Fibroblast of lung (primary cell): ENCODE data around the gene SH3GL1. TPM values are rescaled to one million over a fixed set of nuclear protein-coding genes. Genes with fewer than 3 reads are reported as not detected.

Experiments
- DNase-seq, 2 donors: peaks; one replicate each; pipeline versions ENCODE4 v3.0.0 to v3.0.0-alpha.2; 2010; ENCODE audit warnings: low read depth in 2 of 2
- H2AFZ ChIP-seq: 2 replicates; pipeline ENCODE4 v1.5.1; 2012; ENCODE audit warnings: low read length, control low read depth, inconsistent platforms
- H3K27ac ChIP-seq: 2 replicates; pipeline ENCODE4 v1.5.1; 2011; ENCODE audit warnings: low read length, control low read depth; ENCODE audit not compliant: insufficient read depth
- H3K27me3 ChIP-seq: 2 replicates; pipeline ENCODE4 v1.5.1; 2011; ENCODE audit warnings: mild to moderate bottlenecking, low read length; ENCODE audit not compliant: control insufficient read depth, insufficient read depth
- H3K36me3 ChIP-seq: 2 replicates; pipeline ENCODE4 v1.5.1; 2011; ENCODE audit warnings: low read length; ENCODE audit not compliant: control insufficient read depth, insufficient read depth
- H3K4me1 ChIP-seq: 2 replicates; pipeline ENCODE4 v1.5.1; 2011; ENCODE audit warnings: low read length; ENCODE audit not compliant: control insufficient read depth, insufficient read depth; ENCODE audit errors: extremely low read depth
- H3K4me2 ChIP-seq: 2 replicates; pipeline ENCODE4 v1.5.1; 2011; ENCODE audit warnings: low read length, control low read depth; ENCODE audit not compliant: insufficient read depth; ENCODE audit errors: extremely low read depth
- H3K4me3 ChIP-seq, 4 experiments: fragments of 200-600 bp in 1 of 4; sonication (generic) in 1 of 4; replicated peaks in 1 of 4; 2 replicates each; pipeline ENCODE4 v1.5.1; 2011 to 2016; ENCODE audit warnings: low read length in 4 of 4, low read depth in 3 of 4, mild to moderate bottlenecking in 3 of 4, control low read depth in 2 of 4, inconsistent platforms in 1 of 4, mixed read lengths in 1 of 4; ENCODE audit not compliant: insufficient read depth in 1 of 4; ENCODE audit errors: control extremely low read depth in 1 of 4
- H3K79me2 ChIP-seq: 2 replicates; pipeline ENCODE4 v1.5.1; 2012; ENCODE audit warnings: mild to moderate bottlenecking, low read length, inconsistent platforms; ENCODE audit not compliant: control insufficient read depth, insufficient read depth
- H3K9ac ChIP-seq: 2 replicates; pipeline ENCODE4 v1.5.1; 2011; ENCODE audit warnings: mild to moderate bottlenecking, low read length, control low read depth; ENCODE audit not compliant: insufficient read depth
- H3K9me3 ChIP-seq: 2 replicates; pipeline ENCODE4 v1.5.1; 2012; ENCODE audit warnings: low read depth, low read length; ENCODE audit not compliant: control insufficient read depth, insufficient read depth
- H4K20me1 ChIP-seq: 2 replicates; pipeline ENCODE4 v1.5.1; 2011; ENCODE audit warnings: low read length; ENCODE audit not compliant: control insufficient read depth, insufficient read depth; ENCODE audit errors: extremely low read depth
- EZH2 ChIP-seq: IDR thresholded peaks from 2 replicates; pipeline ENCODE4 v1.5.1; 2012; ENCODE audit warnings: low read length, control low read depth, mild to moderate bottlenecking; ENCODE audit errors: missing control alignments
- polyA plus RNA-seq, 2 donors: library from polyadenylated mRNA; depleted of rRNA in 1 of 2; stranded (reverse) in 1 of 2; unstranded in 1 of 2; fragments of >200 nt; gene quantifications; 2 replicates each; pipeline ENCODE4 v1.2.1, GENCODE V29; 2011 to 2012; ENCODE audit warnings: missing spikeins in 1 of 2
- total RNA-seq: library from RNA; depleted of rRNA; stranded (reverse); fragments of >200 nt; gene quantifications from 2 replicates; pipeline ENCODE4 v1.2.1, GENCODE V29; 2014
- TF ChIP-seq, protein P1 (sequence below), 2 donors: IDR thresholded peaks in 1 of 2; conservative IDR thresholded peaks in 1 of 2; 1 replicate in 1 of 2; 2 replicates in 1 of 2; pipeline ENCODE4 v1.5.1; 2011 to 2012; ENCODE audit warnings: low read length in 2 of 2, control low read depth in 1 of 2, inconsistent platforms in 1 of 2, low read depth in 1 of 2, mild to moderate bottlenecking in 1 of 2

Gene SH3GL1
- total and polyA plus RNA-seq, 2 donors (not counting 1 experiment from before 2014, with no cell fraction given): 23.9 to 44.9 TPM

DNA sequence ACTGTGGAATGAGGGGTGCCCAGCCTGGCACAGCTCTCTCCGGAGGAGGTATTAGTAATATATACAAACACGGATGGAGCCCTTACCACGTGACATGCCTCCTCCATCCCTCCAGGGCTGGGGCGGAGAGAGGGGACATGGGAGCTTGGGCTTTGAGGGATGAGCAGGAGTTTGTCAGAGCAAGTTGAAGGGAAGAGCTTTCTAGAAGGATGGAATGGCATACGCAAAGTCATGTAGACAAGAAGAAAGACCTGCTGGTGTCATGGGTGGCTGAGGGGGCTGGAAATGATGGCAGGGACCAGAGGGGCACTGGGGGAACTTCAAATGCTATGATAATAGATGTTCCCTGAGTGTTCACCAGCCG lies 54.3 kb downstream of the SH3GL1 start:
- peaks cover 6% of the 10 kb centered on the region for H3K4me1 ChIP-seq
- no peak overlapping the region for H3K27ac ChIP-seq
- H3K27me3 ChIP-seq: no peaks in the 10 kb centered on the region
- TF ChIP-seq, protein P1, sequence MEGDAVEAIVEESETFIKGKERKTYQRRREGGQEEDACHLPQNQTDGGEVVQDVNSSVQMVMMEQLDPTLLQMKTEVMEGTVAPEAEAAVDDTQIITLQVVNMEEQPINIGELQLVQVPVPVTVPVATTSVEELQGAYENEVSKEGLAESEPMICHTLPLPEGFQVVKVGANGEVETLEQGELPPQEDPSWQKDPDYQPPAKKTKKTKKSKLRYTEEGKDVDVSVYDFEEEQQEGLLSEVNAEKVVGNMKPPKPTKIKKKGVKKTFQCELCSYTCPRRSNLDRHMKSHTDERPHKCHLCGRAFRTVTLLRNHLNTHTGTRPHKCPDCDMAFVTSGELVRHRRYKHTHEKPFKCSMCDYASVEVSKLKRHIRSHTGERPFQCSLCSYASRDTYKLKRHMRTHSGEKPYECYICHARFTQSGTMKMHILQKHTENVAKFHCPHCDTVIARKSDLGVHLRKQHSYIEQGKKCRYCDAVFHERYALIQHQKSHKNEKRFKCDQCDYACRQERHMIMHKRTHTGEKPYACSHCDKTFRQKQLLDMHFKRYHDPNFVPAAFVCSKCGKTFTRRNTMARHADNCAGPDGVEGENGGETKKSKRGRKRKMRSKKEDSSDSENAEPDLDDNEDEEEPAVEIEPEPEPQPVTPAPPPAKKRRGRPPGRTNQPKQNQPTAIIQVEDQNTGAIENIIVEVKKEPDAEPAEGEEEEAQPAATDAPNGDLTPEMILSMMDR (conservative IDR thresholded peaks at IDR 0.05 in 1 of 2, IDR thresholded peaks at IDR 0.05 in 1 of 2; ENCODE audit: low read depth in 1 of 2, low read length in 2 of 2): no peak
- TF ChIP-seq EZH2: no peak
- no peak overlapping the region for H3K9ac ChIP-seq
- no peaks in the 10 kb centered on the region for H4K20me1 ChIP-seq
- no peak overlapping the region for H3K4me3 ChIP-seq
- no peaks in the 10 kb centered on the region for H3K36me3 ChIP-seq
- no peaks in the 10 kb centered on the region for H3K79me2 ChIP-seq
- no peak for DNase-seq
- H3K4me2 ChIP-seq: no peak overlapping the region
- no peaks in the 10 kb centered on the region for H3K9me3 ChIP-seq
- no peak overlapping the region for H2AFZ ChIP-seq

DNA sequence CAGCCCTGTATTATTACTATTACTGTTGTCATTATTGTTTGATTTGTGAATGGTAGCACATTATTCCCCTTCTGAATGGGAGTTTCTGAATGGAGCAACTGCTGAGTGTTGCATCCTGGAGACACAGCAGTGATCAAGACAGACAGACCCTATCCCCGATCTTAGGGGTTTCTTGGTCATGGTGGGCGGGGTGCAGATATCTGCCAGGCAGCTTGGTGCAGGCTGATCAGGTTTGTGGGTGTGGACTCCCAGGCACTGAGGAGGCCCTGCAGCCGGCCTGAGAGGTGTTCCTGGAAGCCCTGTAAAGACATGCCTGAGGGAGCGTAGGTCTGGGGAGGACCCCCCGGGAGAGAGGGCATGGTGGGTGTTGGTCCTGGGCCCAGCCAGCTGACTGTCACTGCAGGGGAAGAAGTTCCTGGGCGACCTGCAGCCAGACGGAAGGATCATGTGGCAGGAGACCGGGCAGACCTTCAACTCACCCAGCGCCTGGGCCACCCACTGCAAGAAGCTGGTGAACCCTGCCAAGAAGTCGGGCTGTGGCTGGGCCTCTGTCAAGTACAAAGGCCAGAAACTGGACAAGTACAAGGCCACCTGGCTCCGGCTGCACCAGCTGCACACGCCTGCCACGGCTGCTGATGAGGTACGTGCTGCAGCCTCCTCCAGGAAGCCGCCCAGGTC lies 54.9 kb downstream of the SH3GL1 start:
- TF ChIP-seq, protein P1 (conservative IDR thresholded peaks at IDR 0.05 in 1 of 2, IDR thresholded peaks at IDR 0.05 in 1 of 2; ENCODE audit: low read depth in 1 of 2, low read length in 2 of 2): no peak
- Histone ChIP-seq H3K27ac (no peak overlapping the region), H3K4me1 (peaks cover 6% of the 10 kb centered on the region), H3K36me3 (no peaks in the 10 kb centered on the region), H3K27me3 (no peaks in the 10 kb centered on the region), H4K20me1 (no peaks in the 10 kb centered on the region), H3K4me3 (no peak overlapping the region), H2AFZ (no peak overlapping the region), H3K9ac (no peak overlapping the region), H3K9me3 (no peaks in the 10 kb centered on the region), H3K4me2 (no peak overlapping the region), H3K79me2 (no peaks in the 10 kb centered on the region)
- no peak for DNase-seq

DNA sequence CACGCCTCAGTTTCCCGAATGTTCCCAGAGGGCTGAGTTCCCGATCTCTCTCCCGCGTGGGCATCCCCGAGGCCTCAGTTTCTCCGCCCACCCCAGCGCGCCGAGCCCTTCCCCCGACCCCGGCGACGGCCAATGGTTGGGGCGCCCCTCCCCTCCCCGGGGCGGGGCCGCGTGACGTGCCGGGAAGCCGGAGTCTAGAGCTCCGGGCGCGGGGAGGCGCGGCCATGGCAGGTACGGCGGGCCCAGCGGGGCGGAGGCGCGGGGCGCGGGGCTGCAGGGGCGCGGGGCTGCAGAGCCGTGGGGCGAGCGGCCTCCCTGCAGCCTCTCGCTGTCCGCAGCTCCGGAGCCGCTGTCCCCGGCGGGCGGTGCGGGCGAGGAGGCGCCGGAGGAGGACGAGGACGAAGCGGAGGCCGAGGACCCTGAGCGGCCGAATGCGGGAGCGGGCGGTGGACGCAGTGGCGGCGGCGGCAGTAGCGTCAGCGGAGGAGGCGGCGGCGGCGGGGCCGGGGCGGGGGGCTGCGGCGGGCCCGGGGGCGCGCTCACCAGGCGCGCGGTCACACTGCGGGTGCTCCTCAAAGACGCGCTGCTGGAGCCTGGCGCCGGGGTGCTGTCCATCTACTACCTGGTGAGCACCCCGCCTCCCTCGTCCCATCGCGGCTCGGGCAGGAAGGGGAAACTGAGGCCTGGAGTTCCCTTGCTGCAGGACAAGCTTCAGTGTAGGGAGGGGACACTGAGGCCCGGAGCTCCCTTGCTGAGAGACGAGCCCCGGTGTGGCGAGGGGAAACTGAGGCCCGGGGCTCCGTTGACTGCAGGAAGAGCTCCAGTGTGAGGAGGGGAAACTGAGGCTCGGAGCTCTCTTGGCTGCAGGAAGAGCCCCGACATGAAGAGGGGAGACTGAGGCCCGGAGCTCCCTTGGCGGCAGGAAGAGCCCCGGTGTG lies 56.7 kb downstream of the SH3GL1 start, which contains the start of gene MPND:
MPND (plus strand) TSS at position 193 of the 938 bp plus-strand sequence; CDS start at position 225, 32 bp downstream.
- H3K9me3 ChIP-seq: no peaks in the 10 kb centered on the region
- H4K20me1 ChIP-seq: no peaks in the 10 kb centered on the region
- peak within 1 kb of the TSS; percentile 45 for H3K9ac ChIP-seq
- DNase-seq: peak; percentile 70 to 75
- H3K4me3 ChIP-seq: peak within 1 kb of the TSS; percentile 55 to 76 (median 61)
- no peaks in the 10 kb centered on the region for H3K27me3 ChIP-seq
- H3K4me2 ChIP-seq: peak within 1 kb of the TSS; percentile 99
- no peaks in the 10 kb centered on the region for H3K79me2 ChIP-seq
- H3K36me3 ChIP-seq: no peaks in the 10 kb centered on the region
- TF ChIP-seq EZH2: no peak
- TF ChIP-seq, protein P1 (conservative IDR thresholded peaks at IDR 0.05 in 1 of 2, IDR thresholded peaks at IDR 0.05 in 1 of 2; ENCODE audit: low read depth in 1 of 2, low read length in 2 of 2): no peak
- peaks cover 6% of the 10 kb centered on the region for H3K4me1 ChIP-seq
- H3K27ac ChIP-seq: peak within 1 kb of the TSS; percentile 57
- H2AFZ ChIP-seq: peak within 1 kb of the TSS; percentile 98
